ENCODE results near the gene DNM3.

DNM3 gene

DNA sequence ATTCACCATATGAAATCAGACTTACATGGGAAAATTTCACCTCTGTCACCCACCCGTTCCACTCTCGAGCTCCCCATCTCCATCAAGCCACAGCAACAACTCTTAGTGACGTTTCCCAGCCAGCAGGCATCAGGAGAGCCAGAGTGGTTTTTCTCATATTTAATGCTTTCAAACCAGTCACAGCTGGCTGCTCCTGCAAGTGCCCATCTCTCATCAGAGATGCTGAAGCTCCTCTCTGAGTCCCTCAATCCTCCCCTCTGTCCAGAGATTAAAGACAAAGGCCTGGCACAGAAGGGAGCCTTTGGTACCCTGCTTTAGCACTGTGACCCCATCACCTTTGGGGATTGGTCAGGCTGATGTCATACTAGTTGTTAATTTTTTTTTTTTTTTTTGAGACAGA is 277.3 kb downstream of the DNM3 start:
- FAIRE-seq (no peak), DNase-seq (ENCODE audit: insufficient read length, low spot score) (no peak)
- TF ChIP-seq, protein P1, sequence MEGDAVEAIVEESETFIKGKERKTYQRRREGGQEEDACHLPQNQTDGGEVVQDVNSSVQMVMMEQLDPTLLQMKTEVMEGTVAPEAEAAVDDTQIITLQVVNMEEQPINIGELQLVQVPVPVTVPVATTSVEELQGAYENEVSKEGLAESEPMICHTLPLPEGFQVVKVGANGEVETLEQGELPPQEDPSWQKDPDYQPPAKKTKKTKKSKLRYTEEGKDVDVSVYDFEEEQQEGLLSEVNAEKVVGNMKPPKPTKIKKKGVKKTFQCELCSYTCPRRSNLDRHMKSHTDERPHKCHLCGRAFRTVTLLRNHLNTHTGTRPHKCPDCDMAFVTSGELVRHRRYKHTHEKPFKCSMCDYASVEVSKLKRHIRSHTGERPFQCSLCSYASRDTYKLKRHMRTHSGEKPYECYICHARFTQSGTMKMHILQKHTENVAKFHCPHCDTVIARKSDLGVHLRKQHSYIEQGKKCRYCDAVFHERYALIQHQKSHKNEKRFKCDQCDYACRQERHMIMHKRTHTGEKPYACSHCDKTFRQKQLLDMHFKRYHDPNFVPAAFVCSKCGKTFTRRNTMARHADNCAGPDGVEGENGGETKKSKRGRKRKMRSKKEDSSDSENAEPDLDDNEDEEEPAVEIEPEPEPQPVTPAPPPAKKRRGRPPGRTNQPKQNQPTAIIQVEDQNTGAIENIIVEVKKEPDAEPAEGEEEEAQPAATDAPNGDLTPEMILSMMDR (IDR thresholded peaks at IDR 0.05; ENCODE audit: insufficient read depth, missing control alignments), result no peak

DNA sequence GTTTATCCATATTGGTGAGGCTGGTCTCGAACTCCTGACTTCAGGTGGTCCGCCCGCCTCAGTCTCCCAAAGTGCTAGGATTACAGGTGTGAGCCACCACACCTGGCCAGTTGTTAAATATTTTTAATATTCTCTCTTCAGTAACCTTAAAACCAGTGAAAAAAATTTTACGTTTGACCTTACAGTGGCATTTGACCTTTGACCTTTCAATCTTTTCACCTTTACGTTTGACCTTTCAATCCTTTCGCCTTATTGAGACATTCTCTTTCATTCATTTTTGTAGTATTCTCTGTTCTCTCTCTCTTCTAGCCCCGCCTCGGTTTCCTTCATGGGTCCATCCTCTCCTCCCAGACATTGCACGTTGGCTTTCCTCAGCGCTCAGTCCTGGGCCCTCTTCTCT is 277.9 kb downstream of the DNM3 start:
- FAIRE-seq (no peak), DNase-seq (ENCODE audit: insufficient read length, low spot score) (no peak)
- TF ChIP-seq, protein P1 (IDR thresholded peaks at IDR 0.05; ENCODE audit: insufficient read depth, missing control alignments), result no peak

DNA sequence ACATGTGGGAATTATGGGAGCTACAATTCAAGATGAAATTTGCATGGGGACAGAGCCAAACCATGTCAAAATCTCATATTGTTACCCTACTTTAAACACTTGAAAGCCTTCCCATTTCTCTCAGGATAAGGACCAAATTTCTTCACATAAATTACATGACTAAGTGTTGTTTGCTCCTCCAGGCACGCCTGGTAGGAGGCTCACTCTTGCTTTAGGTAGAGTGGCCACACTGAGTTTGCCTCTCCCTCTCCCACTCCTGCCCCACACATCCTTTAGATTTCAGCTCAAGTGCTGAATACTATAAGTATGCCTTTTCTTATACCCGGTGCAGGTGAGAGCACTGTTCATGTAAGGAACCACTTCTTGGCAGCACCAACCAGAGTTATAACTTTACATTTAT is 279.1 kb downstream of the DNM3 start:
- TF ChIP-seq, protein P1 (IDR thresholded peaks at IDR 0.05; ENCODE audit: insufficient read depth, missing control alignments), result no peak
- FAIRE-seq (no peak), DNase-seq (ENCODE audit: insufficient read length, low spot score) (no peak)

DNA sequence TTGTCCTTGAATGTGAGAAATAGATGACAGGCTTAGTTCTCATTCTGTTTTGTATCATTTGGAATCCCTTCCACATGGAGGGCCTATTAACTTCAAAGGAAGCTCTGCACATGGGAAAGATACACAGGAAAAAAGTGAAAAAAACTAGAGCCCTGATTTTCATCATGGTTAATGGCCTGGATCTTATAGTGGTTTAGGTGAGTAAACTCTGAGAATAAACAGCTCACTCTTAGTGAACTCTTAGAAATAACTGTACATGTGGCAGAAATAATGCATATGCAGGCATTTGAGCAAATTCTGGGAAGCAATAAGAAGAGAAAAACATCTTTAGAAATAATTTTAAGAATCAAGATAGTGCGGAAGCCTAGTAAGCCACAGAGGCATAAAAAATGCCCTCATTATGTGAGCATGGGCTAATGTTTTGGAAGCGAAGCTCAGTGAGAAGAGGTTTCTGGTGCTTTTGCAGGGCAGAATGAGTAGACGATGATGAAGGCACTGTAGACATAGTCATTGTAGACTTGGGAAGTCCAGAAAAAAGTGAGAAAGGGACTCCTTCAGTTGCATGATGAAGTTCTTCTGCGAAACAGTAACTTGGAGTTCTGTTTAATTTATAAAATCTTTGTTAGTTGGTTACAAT is 279.9 kb downstream of the DNM3 start:
- no peak for DNase-seq (ENCODE audit: insufficient read length, low spot score)
- TF ChIP-seq, protein P1 (IDR thresholded peaks at IDR 0.05; ENCODE audit: insufficient read depth, missing control alignments), result no peak
- FAIRE-seq, result no peak

DNA sequence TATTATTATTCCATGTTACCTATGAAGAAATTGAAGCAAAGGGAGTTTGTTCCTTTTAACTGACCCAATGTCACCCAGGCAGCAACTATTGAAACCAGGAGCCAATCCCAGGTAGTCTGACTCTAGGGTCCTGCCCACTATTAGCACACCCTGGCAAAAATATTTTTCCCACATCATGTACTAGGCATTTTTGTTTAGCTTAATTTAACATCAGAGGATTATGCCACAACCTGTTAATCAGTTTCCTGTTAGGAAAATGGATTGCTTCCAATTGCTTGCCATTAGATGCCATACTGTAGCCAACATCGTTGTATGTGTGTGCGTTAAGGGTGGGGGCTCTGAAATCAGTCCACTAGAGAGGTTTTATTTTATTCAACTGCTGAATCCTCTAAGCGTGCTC is 281.1 kb downstream of the DNM3 start:
- TF ChIP-seq, protein P1 (IDR thresholded peaks at IDR 0.05; ENCODE audit: insufficient read depth, missing control alignments), result no peak
- DNase-seq (ENCODE audit: insufficient read length, low spot score) (no peak), FAIRE-seq (no peak)

DNA sequence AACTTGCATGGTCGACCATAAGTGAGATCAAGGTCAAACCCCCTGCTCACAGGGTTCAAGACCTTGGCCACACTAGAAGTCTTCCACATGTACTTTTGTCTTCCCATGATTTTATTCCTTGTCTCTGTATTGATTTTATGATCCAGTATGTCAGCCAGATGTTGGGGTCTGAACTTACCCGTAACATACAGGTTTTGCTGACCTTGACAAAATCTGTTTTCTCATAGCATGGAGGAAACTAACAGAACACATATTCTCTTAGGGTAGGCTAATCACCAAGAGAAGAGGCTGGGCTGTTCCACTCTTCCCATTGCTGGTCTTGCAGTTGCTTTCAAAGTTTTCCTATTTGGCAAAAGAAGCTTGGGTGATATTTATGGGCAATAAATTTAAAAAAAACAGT is 284.0 kb downstream of the DNM3 start:
- no peak for FAIRE-seq
- TF ChIP-seq, protein P1 (IDR thresholded peaks at IDR 0.05; ENCODE audit: insufficient read depth, missing control alignments), result no peak
- no peak for DNase-seq (ENCODE audit: insufficient read length, low spot score)

DNA sequence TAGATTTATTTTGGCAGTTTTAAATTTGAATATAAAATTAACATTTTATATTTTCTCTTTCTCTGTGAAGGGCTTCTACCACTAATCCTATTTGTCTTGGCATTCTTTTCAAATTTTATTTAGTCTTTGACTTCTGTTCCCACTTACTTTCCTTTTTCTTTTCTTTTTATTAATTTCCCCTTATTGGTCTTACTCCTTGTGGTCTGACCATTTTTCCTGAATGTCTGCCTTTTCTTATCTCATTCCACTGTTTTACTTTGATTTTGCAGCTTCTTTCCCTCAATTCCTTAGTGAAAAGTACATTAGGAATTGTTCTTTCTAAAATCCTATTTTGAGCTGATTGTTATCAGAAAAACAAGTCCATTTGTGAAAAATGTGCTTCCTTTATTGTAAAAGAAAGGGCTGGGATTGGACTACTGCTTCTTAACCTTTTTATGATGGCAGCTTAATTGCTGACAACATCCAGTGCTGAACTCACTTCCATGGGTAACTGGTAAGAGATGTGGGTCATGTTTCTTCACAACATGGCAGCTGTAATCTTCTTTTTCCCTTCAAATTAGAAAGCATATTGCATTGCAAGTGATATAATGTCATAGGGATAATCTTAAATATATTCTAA is 284.6 kb downstream of the DNM3 start:
- no peak for FAIRE-seq
- DNase-seq (ENCODE audit: insufficient read length, low spot score), result no peak
- TF ChIP-seq, protein P1 (IDR thresholded peaks at IDR 0.05; ENCODE audit: insufficient read depth, missing control alignments), result no peak

Measured in D721Med (cell line).